Stimulated activated naive CD8-positive, alpha-beta T cell treated with anti-CD3 and anti-CD28 coated beads, Interleukin-15, amount 100 ng/mL, for 72 hours (primary cell): ENCODE data around the gene SH3GL3.

ENCODE experiments used
- ATAC-seq: fragments of 150-1000 bp; cut with Tn5 transposase; 2 replicates; pipeline ENCODE4 v1.10.0; 2021; ENCODE audit warnings: mild to moderate bottlenecking, moderate library complexity
- DNase-seq, 2 donors: peaks; one replicate each; pipeline ENCODE4 v3.0.0; 2021 to 2022
- H3K27ac Mint-ChIP-seq, 2 donors: one replicate each; pipeline ENCODE4 v1.8.0; 2022; ENCODE audit warnings: mild to moderate bottlenecking in 2 of 2, mixed read lengths in 2 of 2, moderate library complexity in 2 of 2
- H3K27me3 Mint-ChIP-seq: one replicate; pipeline ENCODE4 v1.8.0; 2022; ENCODE audit warnings: mixed read lengths
- H3K4me1 Mint-ChIP-seq: one replicate; pipeline ENCODE4 v1.8.0; 2022; ENCODE audit warnings: mild to moderate bottlenecking, mixed read lengths
- H3K4me3 Mint-ChIP-seq, 2 donors: one replicate each; pipeline ENCODE4 v1.8.0; 2022; ENCODE audit warnings: mild to moderate bottlenecking in 2 of 2, mixed read lengths in 2 of 2, moderate library complexity in 1 of 2
- H3K9me3 Mint-ChIP-seq, 2 donors: one replicate each; pipeline ENCODE4 v1.8.0; 2022; ENCODE audit warnings: mixed read lengths in 2 of 2

The SH3GL3 gene

GRCh38 chr15:83650831-83651230 lies 203.7 kb downstream of the SH3GL3 start:
- ATAC-seq = no peak
- DNase-seq = no peak
- no peak overlapping the region for H3K4me3 Mint-ChIP-seq
- H3K27ac Mint-ChIP-seq = no peak overlapping the region
- H3K4me1 Mint-ChIP-seq = no peaks in the 10 kb centered on the region
- peaks cover 47% of the 10 kb centered on the region for H3K27me3 Mint-ChIP-seq
- H3K9me3 Mint-ChIP-seq = no peaks in the 10 kb centered on the region

GRCh38 chr15:83651541-83651940 lies 204.4 kb downstream of the SH3GL3 start:
- no peak for DNase-seq
- ATAC-seq = no peak
- no peaks in the 10 kb centered on the region for H3K4me1 Mint-ChIP-seq
- no peak overlapping the region for H3K4me3 Mint-ChIP-seq
- no peak overlapping the region for H3K27ac Mint-ChIP-seq
- H3K9me3 Mint-ChIP-seq = no peaks in the 10 kb centered on the region
- H3K27me3 Mint-ChIP-seq = peaks cover 54% of the 10 kb centered on the region

GRCh38 chr15:83652626-83653204 lies 205.6 kb downstream of the SH3GL3 start:
- Mint-ChIP-seq H3K4me1 (no peaks in the 10 kb centered on the region), H3K27ac (no peak overlapping the region), H3K9me3 (no peaks in the 10 kb centered on the region), H3K4me3 (no peak overlapping the region), H3K27me3 (peaks cover 58% of the 10 kb centered on the region)
- no peak for DNase-seq
- no peak for ATAC-seq

GRCh38 chr15:83653288-83653638 lies 206.1 kb downstream of the SH3GL3 start:
- H3K4me1 Mint-ChIP-seq = no peaks in the 10 kb centered on the region

GRCh38 chr15:83653639-83654378 lies 206.7 kb downstream of the SH3GL3 start, which contains the start of gene ADAMTSL3:
Gene ADAMTSL3, plus strand, starts transcription at chr15:83654123. Its CDS starts 1,639 bp downstream, at chr15:83655762.
- H3K9me3 Mint-ChIP-seq = no peaks in the 10 kb centered on the region
- H3K4me1 Mint-ChIP-seq = no peaks in the 10 kb centered on the region
- DNase-seq (no peak), ATAC-seq (no peak)
- H3K27me3 Mint-ChIP-seq = peaks cover 60% of the 10 kb centered on the region
- H3K27ac Mint-ChIP-seq = no peak within 1 kb of the TSS
- no peak within 1 kb of the TSS for H3K4me3 Mint-ChIP-seq

More at GRCh38 chr15:83653288-83653638, 206.1 kb downstream of the SH3GL3 start:
- H3K4me3 Mint-ChIP-seq = no peak overlapping the region
- ATAC-seq (no peak), DNase-seq (no peak)
- H3K9me3 Mint-ChIP-seq = no peaks in the 10 kb centered on the region
- H3K27me3 Mint-ChIP-seq = peaks cover 58% of the 10 kb centered on the region
- H3K27ac Mint-ChIP-seq = no peak overlapping the region

GRCh38 chr15:83654379-83655236 lies 207.5 kb downstream of the SH3GL3 start:
- H3K27ac Mint-ChIP-seq = no peak overlapping the region
- H3K4me1 Mint-ChIP-seq = no peaks in the 10 kb centered on the region
- ATAC-seq (peak; percentile 42), DNase-seq (no peak)
- no peaks in the 10 kb centered on the region for H3K9me3 Mint-ChIP-seq
- H3K4me3 Mint-ChIP-seq = no peak overlapping the region
- H3K27me3 Mint-ChIP-seq = peaks cover 66% of the 10 kb centered on the region

GRCh38 chr15:83655237-83655616 lies 208.1 kb downstream of the SH3GL3 start:
- DNase-seq (no peak), ATAC-seq (no peak)
- H3K4me1 Mint-ChIP-seq = no peaks in the 10 kb centered on the region
- H3K4me3 Mint-ChIP-seq = no peak overlapping the region
- H3K27ac Mint-ChIP-seq = no peak overlapping the region
- peaks cover 61% of the 10 kb centered on the region for H3K27me3 Mint-ChIP-seq
- H3K9me3 Mint-ChIP-seq = no peaks in the 10 kb centered on the region

- H3K27me3 Mint-ChIP-seq = peaks cover 56% of the 10 kb centered on the region
These were observed 209.1 kb downstream of the SH3GL3 start for GRCh38 chr15:83656192-83656591.

GRCh38 chr15:83656943-83657528 lies 209.9 kb downstream of the SH3GL3 start:
- no peak overlapping the region for H3K4me3 Mint-ChIP-seq
- H3K4me1 Mint-ChIP-seq = no peaks in the 10 kb centered on the region
- DNase-seq (no peak), ATAC-seq (no peak)
- H3K9me3 Mint-ChIP-seq = no peaks in the 10 kb centered on the region
- H3K27ac Mint-ChIP-seq = no peak overlapping the region
- H3K27me3 Mint-ChIP-seq = peaks cover 52% of the 10 kb centered on the region

More at GRCh38 chr15:83656192-83656591, 209.1 kb downstream of the SH3GL3 start:
- DNase-seq = no peak
- Mint-ChIP-seq H3K4me1 (no peaks in the 10 kb centered on the region), H3K9me3 (no peaks in the 10 kb centered on the region), H3K27ac (no peak overlapping the region), H3K4me3 (no peak overlapping the region)
- no peak for ATAC-seq

- Mint-ChIP-seq H3K27me3 (peaks cover 47% of the 10 kb centered on the region), H3K9me3 (no peaks in the 10 kb centered on the region), H3K27ac (no peak overlapping the region), H3K4me1 (no peaks in the 10 kb centered on the region), H3K4me3 (no peak overlapping the region)
- ATAC-seq (no peak), DNase-seq (no peak)
These were observed 210.4 kb downstream of the SH3GL3 start for GRCh38 chr15:83657549-83657948.

GRCh38 chr15:83658430-83659416 lies 211.6 kb downstream of the SH3GL3 start:
- peak overlapping the region in 1 of 2 donors; percentile 16 for H3K27ac Mint-ChIP-seq
- H3K9me3 Mint-ChIP-seq = peaks cover 0 to 2% of the 10 kb centered on the region in 2 donors
- no peaks in the 10 kb centered on the region for H3K4me1 Mint-ChIP-seq
- H3K4me3 Mint-ChIP-seq = no peak overlapping the region
- peaks cover 39% of the 10 kb centered on the region for H3K27me3 Mint-ChIP-seq
- no peak for ATAC-seq
- DNase-seq = no peak

GRCh38 chr15:83659417-83659812 lies 212.3 kb downstream of the SH3GL3 start:
- H3K27me3 Mint-ChIP-seq = peaks cover 42% of the 10 kb centered on the region
- H3K27ac Mint-ChIP-seq = no peak overlapping the region
- no peak for ATAC-seq
- no peaks in the 10 kb centered on the region for H3K4me1 Mint-ChIP-seq
- no peak for DNase-seq
- peaks cover 0 to 6% of the 10 kb centered on the region in 2 donors for H3K9me3 Mint-ChIP-seq
- H3K4me3 Mint-ChIP-seq = no peak overlapping the region

GRCh38 chr15:83665480-83665879 lies 218.3 kb downstream of the SH3GL3 start:
- Mint-ChIP-seq H3K27ac (no peak overlapping the region), H3K9me3 (peaks cover 0 to 6% of the 10 kb centered on the region in 2 donors), H3K27me3 (peaks cover 15% of the 10 kb centered on the region), H3K4me1 (no peaks in the 10 kb centered on the region), H3K4me3 (no peak overlapping the region)
- DNase-seq = no peak
- ATAC-seq = no peak
